ENCODE results near the gene ZP2.
"Not testable (repeated sequence)": the region's sequence is repeated elsewhere in the genome, so short reads cannot be mapped to it uniquely, and the experiment has no call there.

Gene ZP2

DNA sequence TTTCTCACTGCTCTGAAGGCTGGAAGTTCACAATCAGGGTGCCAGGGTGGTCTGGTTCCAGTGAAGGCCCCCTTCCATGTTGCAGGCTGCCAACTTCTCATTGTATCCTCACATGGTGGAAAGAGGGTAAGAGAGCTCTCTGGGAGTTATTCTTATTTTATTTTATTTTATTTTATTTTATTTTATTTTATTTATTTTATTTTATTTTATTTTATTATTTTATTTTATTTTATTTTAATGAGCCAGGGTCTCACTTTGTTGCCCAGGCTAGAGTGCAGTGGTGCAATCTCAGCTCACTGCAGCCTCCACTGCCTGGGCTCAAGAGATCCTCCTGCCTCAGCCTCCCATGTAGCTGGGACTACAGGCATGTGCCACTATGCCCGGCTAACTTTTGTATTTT is 55.4 kb downstream of the ZP2 start:
- in situ Hi-C loops (cut with MboI; ENCODE audit: low sequenced_read_pairs) = not testable (repeated sequence)

DNA sequence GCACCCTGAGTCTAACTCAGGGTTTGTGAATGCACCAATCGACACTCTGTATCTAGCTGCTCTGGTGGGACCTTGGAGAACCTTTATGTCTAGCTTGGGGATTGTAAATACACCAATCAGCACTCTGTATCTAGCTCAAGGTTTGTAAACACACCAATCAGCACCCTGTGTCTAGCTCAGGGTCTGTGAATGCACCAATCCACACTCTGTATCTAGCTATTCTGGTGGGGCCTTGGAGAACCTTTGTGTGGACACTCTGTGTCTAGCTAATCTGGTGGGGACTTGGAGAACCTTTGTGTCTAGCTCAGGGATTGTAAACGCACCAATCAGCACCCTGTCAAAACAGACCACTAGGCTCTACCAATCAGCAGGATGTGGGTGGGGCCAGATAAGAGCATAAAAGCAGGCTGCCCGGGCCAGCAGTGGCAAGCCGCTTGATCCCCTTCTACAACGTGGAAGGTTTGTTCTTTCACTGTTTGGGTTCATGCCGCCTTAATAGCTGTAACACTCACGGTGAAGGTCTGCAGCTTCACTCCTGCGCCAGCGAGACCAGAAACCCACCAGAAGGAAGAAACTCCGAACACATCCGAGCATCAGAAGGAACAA is 58.1 kb downstream of the ZP2 start:
- in situ Hi-C loops (cut with MboI; ENCODE audit: low sequenced_read_pairs) = not testable (repeated sequence)

DNA sequence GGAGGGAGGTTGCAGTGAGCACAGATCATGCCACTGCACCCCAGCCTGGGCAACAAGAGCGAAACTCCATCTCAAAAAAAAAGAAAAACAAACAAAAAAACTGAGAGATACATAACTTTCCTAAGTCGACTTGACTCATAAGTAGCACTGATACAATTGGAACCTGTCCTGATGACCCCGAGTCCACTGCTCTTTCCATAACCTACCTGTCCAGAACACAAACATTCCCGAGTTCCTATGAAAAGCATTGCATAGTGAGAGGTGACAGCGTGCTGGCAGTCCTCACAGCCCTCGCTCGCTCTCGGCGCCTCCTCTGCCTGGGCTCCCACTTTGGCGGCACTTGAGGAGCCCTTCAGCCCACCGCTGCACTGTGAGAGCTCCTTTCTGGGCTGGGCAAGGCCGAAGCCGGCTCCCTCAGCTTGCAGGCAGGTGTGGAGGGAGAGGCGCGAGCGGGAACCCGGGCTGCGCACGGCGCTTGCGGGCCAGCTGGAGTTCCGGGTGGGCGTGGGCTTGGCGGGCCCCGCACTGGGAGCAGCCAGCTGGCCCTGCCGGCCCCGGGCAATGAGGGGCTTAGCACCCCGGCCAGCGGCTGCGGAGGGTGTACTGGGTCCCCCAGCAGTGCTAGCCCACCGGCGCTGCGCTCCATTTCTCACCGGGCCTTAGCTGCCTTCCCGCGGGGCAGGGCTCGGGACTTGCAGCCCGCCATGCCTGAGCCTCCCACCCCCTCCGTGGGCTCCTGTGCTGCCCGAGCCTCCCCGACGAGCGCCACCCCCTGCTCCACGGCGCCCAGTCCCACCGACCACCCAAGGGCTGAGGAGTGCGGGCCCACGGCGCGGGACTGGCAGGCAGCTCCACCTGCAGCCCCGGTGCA is 59.0 kb downstream of the ZP2 start:
- in situ Hi-C loops (cut with MboI; ENCODE audit: low sequenced_read_pairs) = not testable (repeated sequence)

DNA sequence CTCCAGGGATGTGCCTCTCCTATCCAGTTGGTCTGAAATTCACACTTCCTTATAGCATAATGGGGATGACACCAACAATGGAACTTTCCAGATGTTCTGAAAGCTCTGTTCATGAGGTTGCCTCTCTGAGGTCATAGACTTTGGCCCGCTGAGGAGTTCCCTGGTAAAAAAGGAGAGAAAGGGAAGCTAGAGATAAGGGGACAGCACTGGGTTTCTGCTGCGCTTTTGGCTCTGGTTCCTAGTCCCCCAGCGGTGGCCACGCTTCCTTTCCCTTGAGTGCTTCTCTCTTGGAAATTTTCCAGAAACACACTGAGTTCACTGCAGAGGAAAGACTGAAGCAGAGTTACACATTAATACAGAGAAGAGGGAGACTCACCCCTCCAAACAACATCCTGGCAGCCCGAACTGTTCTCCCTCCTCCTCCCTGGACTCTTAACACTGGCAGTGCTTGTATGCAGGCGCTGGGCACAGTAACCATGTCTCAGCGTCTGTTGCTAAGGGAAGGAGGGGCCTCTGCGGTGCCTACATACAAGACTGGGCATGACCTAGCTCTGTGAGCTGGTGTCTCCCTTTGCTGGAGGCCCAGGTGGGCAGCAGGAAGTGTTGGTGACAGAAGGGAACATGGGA is 60.9 kb downstream of the ZP2 start, which contains the start of gene DNAH3:
Gene DNAH3 (minus strand): TSS at position 472 of the 627 bp plus-strand sequence. CDS start 527 bp downstream, outside the sequence.
- in situ Hi-C loops (cut with MboI; ENCODE audit: low sequenced_read_pairs) = no loop called here

Measured in HL-60/S4 treated with retinoic acid at 250 ng/mL for 4 days and 3 days (cell line).